OCI-LY7 (cell line): ENCODE measurements around the gene FUT8.

Experiments
- EZH2phosphoT487 ChIP-seq: fragments of 200-600 bp; sonication (generic); IDR thresholded peaks from 2 replicates; pipeline ENCODE4 v1.6.1; 2018; ENCODE audit warnings: low read depth, borderline replicate concordance, mild to moderate bottlenecking, mixed run types, antibody characterized with exemption, low read length, moderate library complexity, mixed read lengths
- TF ChIP-seq, protein P1 (sequence below): fragments of 200-600 bp; sonication (generic); conservative IDR thresholded peaks from 2 replicates; pipeline ENCODE4 v1.5.1; 2014; ENCODE audit warnings: mild to moderate bottlenecking, antibody characterized with exemption, low read length, moderate library complexity, mixed read lengths

DNA sequence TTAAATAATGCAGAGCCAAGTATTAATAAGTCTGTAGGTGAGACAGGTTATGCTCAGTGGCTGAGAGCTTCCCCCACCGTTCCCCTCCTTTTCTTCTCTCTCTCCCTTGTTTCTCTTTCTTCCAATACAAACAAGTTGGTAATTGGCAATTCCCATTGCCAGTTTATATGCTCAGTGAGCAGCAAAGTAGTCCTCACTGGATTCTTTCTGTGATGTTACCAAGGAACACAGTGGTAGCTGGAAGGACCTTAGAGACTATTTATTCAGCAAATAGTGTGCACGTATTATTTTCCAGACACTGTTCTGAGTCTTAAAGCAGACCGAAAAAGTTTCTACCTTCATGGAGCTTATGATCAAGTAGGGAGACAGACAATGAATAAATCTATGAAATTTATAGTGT, 344.4 kb downstream of the FUT8 start:
- TF ChIP-seq, protein P1, sequence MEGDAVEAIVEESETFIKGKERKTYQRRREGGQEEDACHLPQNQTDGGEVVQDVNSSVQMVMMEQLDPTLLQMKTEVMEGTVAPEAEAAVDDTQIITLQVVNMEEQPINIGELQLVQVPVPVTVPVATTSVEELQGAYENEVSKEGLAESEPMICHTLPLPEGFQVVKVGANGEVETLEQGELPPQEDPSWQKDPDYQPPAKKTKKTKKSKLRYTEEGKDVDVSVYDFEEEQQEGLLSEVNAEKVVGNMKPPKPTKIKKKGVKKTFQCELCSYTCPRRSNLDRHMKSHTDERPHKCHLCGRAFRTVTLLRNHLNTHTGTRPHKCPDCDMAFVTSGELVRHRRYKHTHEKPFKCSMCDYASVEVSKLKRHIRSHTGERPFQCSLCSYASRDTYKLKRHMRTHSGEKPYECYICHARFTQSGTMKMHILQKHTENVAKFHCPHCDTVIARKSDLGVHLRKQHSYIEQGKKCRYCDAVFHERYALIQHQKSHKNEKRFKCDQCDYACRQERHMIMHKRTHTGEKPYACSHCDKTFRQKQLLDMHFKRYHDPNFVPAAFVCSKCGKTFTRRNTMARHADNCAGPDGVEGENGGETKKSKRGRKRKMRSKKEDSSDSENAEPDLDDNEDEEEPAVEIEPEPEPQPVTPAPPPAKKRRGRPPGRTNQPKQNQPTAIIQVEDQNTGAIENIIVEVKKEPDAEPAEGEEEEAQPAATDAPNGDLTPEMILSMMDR: no peak
- no peak for TF ChIP-seq EZH2phosphoT487
